Memory B cell (primary cell): ENCODE data around the gene NFIL3.
A peak's percentile ranks its signal among the peaks of the same experiment; 100 is the strongest.

Source experiments
- ATAC-seq: fragments of 150-1000 bp; cut with Tn5 transposase; 2 replicates; pipeline ENCODE4 v1.10.0; 2021; ENCODE audit warnings: low read depth, mild to moderate bottlenecking, moderate library complexity
- DNase-seq, 2 donors: peaks; one replicate each; pipeline ENCODE4 v3.0.0; 2022; ENCODE audit warnings: low spot score in 2 of 2
- H3K27ac Mint-ChIP-seq: one replicate; pipeline ENCODE4 v1.8.0; 2022; ENCODE audit warnings: mild to moderate bottlenecking, moderate library complexity, mixed read lengths
- H3K27me3 Mint-ChIP-seq: one replicate; pipeline ENCODE4 v1.8.0; 2022; ENCODE audit warnings: mixed read lengths
- H3K36me3 Mint-ChIP-seq: one replicate; pipeline ENCODE4 v1.8.0; 2022; ENCODE audit warnings: mild to moderate bottlenecking, mixed read lengths
- H3K4me1 Mint-ChIP-seq: one replicate; pipeline ENCODE4 v1.8.0; 2022; ENCODE audit warnings: mixed read lengths
- H3K4me3 Mint-ChIP-seq: one replicate; pipeline ENCODE4 v1.8.0; 2022; ENCODE audit warnings: mild to moderate bottlenecking, moderate library complexity, mixed read lengths
- H3K9me3 Mint-ChIP-seq: one replicate; pipeline ENCODE4 v1.8.0; 2022; ENCODE audit warnings: mixed read lengths

Gene NFIL3

DNA sequence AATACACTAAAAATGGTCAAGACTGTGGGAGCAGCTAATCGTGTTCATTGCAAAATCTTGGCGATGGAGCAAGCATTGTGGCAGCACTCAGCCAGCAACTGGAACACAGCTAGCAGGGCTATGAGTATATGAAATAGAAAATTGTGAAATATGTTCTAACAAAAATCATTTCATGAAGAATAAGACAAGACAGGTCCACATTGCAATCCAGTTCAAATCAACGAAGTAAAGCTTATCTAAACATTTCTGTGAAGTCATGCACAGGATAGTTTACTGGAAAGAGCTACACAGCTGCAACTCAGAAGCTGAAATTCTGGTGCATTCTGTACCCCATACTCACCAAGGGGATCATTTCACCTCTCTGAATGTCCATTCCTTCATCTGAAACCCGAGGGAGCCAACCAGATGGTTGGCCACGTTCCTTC lies 5.3 kb upstream of the NFIL3 start:
- no peaks in the 10 kb centered on the region for H3K9me3 Mint-ChIP-seq
- H3K27me3 Mint-ChIP-seq = peaks cover 4% of the 10 kb centered on the region
- no peaks in the 10 kb centered on the region for H3K36me3 Mint-ChIP-seq
- no peak overlapping the region for H3K4me3 Mint-ChIP-seq
- peaks cover 20% of the 10 kb centered on the region for H3K4me1 Mint-ChIP-seq
- DNase-seq (no peak), ATAC-seq (no peak)
- H3K27ac Mint-ChIP-seq = no peak overlapping the region

GRCh38 chr9:91428436-91428835 lies 4.8 kb upstream of the NFIL3 start:
- Mint-ChIP-seq H3K4me1 (peaks cover 20% of the 10 kb centered on the region), H3K4me3 (no peak overlapping the region), H3K36me3 (no peaks in the 10 kb centered on the region), H3K27ac (no peak overlapping the region), H3K27me3 (peaks cover 4% of the 10 kb centered on the region), H3K9me3 (no peaks in the 10 kb centered on the region)
- DNase-seq (no peak), ATAC-seq (no peak)

DNA sequence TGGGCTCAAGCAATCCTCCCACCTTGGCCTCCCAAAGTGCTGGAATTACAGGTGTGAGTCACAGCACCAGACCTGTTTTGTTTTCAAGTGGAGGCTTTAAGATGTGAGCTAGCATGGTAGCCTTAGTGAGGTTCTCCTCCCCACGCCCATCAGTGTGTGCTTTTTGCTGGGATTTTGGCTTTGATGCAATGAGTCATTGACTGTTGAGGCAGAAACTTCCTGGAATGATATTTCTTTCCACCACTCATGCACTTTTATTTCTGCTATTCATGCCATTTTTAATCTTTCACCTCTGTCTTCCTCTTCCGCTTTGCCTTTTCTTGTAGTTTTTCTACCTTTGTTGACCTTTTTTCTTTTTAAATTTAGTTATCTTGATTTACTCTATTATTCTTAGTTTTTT lies 4.2 kb upstream of the NFIL3 start:
- no peak overlapping the region for H3K27ac Mint-ChIP-seq
- peaks cover 4% of the 10 kb centered on the region for H3K27me3 Mint-ChIP-seq
- H3K4me3 Mint-ChIP-seq = no peak overlapping the region
- no peaks in the 10 kb centered on the region for H3K36me3 Mint-ChIP-seq
- H3K9me3 Mint-ChIP-seq = no peaks in the 10 kb centered on the region
- DNase-seq = no peak
- H3K4me1 Mint-ChIP-seq = peaks cover 24% of the 10 kb centered on the region
- ATAC-seq = no peak

DNA sequence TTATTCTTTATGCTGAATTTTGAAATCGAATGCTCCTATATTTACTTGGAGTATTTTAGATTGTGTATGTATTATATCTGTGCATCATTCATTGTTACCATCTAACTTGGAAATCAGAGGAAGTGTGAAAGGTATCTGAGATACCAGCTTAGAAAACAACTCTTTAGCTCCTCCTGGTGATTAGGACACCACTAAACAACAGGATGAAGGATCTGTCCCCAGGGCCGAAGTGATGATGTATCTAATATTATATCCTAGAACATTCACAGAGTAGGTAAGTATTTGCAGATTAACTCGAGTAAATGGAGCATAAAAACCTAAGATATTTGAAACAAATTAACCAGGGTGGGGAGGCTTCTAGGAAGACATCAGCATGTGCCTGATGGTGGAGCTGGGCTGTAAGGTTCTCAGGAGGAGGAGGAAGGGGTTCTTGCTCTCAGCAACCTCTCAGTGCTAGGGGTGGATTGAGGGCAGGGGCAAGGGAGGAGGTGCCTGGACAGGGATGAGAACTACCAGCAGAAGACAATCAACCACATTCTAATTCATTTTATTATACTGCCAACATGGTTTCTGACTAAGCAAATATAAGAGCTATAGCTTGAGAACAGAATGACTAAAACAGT lies 2.6 kb upstream of the NFIL3 start:
- Mint-ChIP-seq H3K4me3 (no peak overlapping the region), H3K9me3 (no peaks in the 10 kb centered on the region), H3K36me3 (no peaks in the 10 kb centered on the region), H3K27me3 (peaks cover 9% of the 10 kb centered on the region), H3K4me1 (peaks cover 34% of the 10 kb centered on the region), H3K27ac (no peak overlapping the region)
- DNase-seq = peak in 1 of 2 donors; percentile 37
- ATAC-seq = peak; percentile 25

DNA sequence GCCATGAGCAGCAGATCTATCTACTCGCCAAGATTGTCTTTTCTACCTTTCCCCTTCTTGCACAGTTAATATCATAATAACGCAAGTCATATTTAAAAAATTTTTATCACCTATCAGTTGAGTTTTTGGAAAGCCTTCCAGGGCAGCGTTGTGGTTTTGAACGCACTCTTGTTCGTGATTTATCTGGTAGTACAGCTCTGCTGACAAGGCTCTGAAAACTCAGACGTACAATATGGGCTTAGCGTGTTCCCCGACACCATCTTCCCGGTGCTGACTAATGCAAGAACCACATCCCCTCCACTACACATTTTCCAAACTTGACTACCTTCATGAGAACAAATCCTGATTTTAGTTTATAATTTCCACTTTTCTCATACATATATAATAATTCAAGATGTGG lies 1.6 kb upstream of the NFIL3 start:
- DNase-seq (no peak), ATAC-seq (no peak)
- Mint-ChIP-seq H3K9me3 (no peaks in the 10 kb centered on the region), H3K4me3 (peak overlapping the region; percentile 86), H3K27me3 (peaks cover 13% of the 10 kb centered on the region), H3K4me1 (peaks cover 37% of the 10 kb centered on the region), H3K27ac (no peak overlapping the region), H3K36me3 (peaks cover 3% of the 10 kb centered on the region)

- ATAC-seq = peak; percentile 8
- peaks cover 4% of the 10 kb centered on the region for H3K36me3 Mint-ChIP-seq
- no peaks in the 10 kb centered on the region for H3K9me3 Mint-ChIP-seq
- H3K4me1 Mint-ChIP-seq = peaks cover 39% of the 10 kb centered on the region
- H3K27ac Mint-ChIP-seq = peak overlapping the region; percentile 73
- peak in 1 of 2 donors; percentile 30 for DNase-seq
- H3K27me3 Mint-ChIP-seq = peaks cover 16% of the 10 kb centered on the region
- peak overlapping the region; percentile 86 for H3K4me3 Mint-ChIP-seq
These were observed 958 bp upstream of the NFIL3 start for GRCh38 chr9:91424403-91425176.

- peak; percentile 57 to 68 for DNase-seq
- Mint-ChIP-seq H3K27me3 (peaks cover 13% of the 10 kb centered on the region), H3K27ac (peak overlapping the region; percentile 73), H3K36me3 (peaks cover 4% of the 10 kb centered on the region), H3K4me1 (peaks cover 39% of the 10 kb centered on the region), H3K4me3 (peak overlapping the region; percentile 88), H3K9me3 (no peaks in the 10 kb centered on the region)
- peak; percentile 62 for ATAC-seq
These were observed 597 bp downstream of the NFIL3 start for GRCh38 chr9:91422758-91423711.

DNA sequence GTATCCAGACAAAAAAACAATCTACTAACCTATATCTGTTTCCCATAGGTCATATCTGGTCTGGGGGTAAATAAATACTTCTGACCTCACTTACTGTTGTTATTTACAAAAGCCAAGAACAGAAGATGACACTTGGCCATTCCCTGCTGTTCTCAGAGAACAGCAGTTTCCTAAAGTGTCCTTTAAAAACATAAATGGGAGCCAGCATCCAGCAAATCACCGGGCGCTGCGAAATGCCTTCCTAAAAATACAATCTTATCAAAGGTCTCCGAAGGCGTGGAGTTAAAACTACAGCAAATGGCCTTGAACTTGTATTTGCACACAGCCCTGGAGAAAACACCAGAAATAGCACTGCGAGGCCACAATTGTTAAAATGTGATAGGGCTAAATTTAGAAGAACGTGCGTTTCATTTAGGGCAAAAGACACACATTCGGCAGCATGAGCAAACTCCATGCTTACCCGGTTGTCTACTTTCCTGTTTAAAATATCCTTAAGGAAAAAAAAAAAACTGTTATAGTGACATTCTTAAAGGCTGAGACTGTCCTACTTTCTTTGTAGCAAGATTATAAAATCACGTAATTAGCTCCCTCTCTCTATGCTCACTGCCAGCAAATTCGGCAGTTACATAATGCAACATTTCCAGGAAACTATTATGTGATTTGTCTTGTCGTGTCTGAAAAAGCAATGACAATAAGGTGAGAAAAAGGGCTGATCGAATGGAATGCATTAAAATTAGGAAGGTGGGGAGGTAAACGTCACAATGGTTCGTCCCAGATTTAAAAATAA lies 1.5 kb downstream of the NFIL3 start:
- Mint-ChIP-seq H3K9me3 (no peaks in the 10 kb centered on the region), H3K4me1 (peaks cover 39% of the 10 kb centered on the region), H3K27ac (peak overlapping the region; percentile 73), H3K27me3 (peaks cover 12% of the 10 kb centered on the region), H3K4me3 (peak overlapping the region; percentile 88), H3K36me3 (peaks cover 4% of the 10 kb centered on the region)
- DNase-seq (no peak), ATAC-seq (no peak)

DNA sequence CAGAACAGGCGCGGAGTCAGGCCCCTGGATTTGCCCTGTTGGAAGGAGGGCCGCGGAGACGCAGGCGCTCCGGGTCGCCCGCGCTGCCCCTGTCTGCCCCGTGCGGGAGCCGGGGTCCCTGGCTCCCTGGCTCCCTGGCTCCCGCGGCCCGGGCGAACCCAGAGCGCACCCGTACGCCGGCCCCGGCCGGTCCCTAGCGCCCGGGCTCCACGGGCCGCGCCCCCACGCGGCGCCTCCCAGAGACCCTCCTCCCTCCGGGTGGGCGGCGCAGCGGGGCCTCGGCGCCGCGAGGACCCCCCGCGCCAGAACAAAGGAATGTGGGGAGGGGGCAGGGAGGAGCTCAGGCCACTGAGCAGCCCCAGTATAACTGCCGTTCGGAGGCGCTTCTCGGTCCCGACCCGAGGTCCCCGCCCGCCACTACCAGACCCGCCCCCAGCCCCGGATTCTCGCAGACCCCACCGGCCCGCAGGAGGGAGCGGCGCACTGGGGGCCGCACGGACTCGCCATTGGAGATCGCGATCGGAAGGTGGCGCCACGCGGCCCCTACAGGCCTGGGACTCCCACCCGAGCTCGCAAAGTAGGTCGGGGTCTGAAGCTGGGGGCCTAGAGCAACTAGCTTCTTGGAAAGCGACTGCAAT lies 2.4 kb downstream of the NFIL3 start:
- ATAC-seq = no peak
- peak overlapping the region; percentile 88 for H3K4me3 Mint-ChIP-seq
- no peaks in the 10 kb centered on the region for H3K9me3 Mint-ChIP-seq
- peaks cover 38% of the 10 kb centered on the region for H3K4me1 Mint-ChIP-seq
- H3K27me3 Mint-ChIP-seq = peaks cover 12% of the 10 kb centered on the region
- DNase-seq = no peak
- peaks cover 4% of the 10 kb centered on the region for H3K36me3 Mint-ChIP-seq
- no peak overlapping the region for H3K27ac Mint-ChIP-seq

DNA sequence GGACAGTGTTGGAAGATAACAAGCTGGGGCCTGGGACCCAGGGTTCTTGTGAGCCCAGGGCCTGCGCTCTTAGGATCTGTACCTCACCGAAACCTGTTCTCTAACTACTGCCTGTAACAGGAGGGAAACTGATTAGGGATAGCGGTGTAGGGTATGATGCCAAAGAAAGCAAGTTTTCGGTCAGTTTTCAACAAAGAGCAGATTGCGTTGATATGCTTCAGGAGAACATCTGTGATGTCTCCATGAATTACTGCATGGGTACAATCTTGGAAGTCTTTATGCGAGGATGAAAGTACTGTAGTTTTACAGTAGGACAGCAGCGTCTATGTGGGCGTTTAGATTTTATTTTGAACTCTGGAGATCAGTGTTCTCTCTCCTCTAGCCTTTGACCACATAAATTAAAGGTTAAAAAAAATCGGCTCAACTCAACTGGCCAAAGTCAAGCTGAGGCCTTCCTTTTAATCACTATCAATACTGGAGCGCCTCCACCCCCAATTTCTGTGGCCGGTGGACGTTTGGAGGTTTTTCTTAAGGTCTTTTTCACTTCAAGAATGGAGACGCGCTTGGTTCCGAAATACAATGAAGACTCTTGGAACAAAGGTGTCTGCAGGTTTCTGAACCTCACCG lies 3.0 kb downstream of the NFIL3 start:
- DNase-seq (no peak), ATAC-seq (no peak)
- Mint-ChIP-seq H3K36me3 (peaks cover 4% of the 10 kb centered on the region), H3K27ac (peak overlapping the region; percentile 28), H3K27me3 (peaks cover 12% of the 10 kb centered on the region), H3K4me1 (peaks cover 31% of the 10 kb centered on the region), H3K4me3 (peak overlapping the region; percentile 11), H3K9me3 (no peaks in the 10 kb centered on the region)

- Mint-ChIP-seq H3K4me3 (no peak overlapping the region), H3K27me3 (peaks cover 12% of the 10 kb centered on the region), H3K36me3 (peaks cover 4% of the 10 kb centered on the region), H3K27ac (no peak overlapping the region), H3K9me3 (no peaks in the 10 kb centered on the region), H3K4me1 (peaks cover 21% of the 10 kb centered on the region)
- no peak for ATAC-seq
- no peak for DNase-seq
These were observed 4.1 kb downstream of the NFIL3 start for GRCh38 chr9:91419222-91420191.

DNA sequence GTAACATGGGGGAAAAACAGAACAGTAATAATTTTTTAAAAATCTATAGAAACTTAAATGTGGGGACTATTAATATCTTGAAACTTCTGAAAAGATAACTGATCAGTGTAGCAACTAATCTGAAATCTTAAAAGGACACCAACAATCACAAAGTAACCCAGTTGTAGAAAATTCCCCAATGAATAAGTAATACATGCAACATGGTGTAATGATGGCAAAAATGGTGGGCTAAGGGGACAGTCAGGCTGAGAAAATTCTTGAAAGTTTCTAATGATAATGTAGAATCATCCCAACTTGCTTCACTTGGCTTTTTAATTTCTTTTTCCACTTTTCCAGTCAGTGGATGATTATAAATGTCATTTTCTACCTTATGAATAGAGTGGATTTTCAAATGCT lies 5.4 kb downstream of the NFIL3 start:
- H3K27ac Mint-ChIP-seq = no peak overlapping the region
- no peaks in the 10 kb centered on the region for H3K9me3 Mint-ChIP-seq
- peaks cover 12% of the 10 kb centered on the region for H3K27me3 Mint-ChIP-seq
- H3K36me3 Mint-ChIP-seq = peaks cover 4% of the 10 kb centered on the region
- no peak for ATAC-seq
- no peak overlapping the region for H3K4me3 Mint-ChIP-seq
- H3K4me1 Mint-ChIP-seq = peaks cover 26% of the 10 kb centered on the region
- no peak for DNase-seq
